HG03060 (cell line): ENCODE measurements around the gene CADPS2.

ENCODE experiments used
- ATAC-seq: cut with Tn5 transposase; IDR thresholded peaks from one replicate; pipeline ENCODE4 v1.9.1; 2021; ENCODE audit warnings: low read depth, moderate number of reproducible peaks; ENCODE audit not compliant: unreplicated experiment

CADPS2 gene

GRCh38 chr7:122886357-122887081 is at the start of gene CADPS2:
Gene CADPS2, minus strand, starts transcription at chr7:122886460. Its CDS starts 123 bp downstream, at chr7:122886337.
- peak; percentile 38 for ATAC-seq

- ATAC-seq, result no peak
Measured at GRCh38 chr7:122935620-122936019, 49.4 kb upstream of the CADPS2 start.

- ATAC-seq, result no peak
Measured at GRCh38 chr7:122919643-122920181, 33.5 kb upstream of the CADPS2 start.

GRCh38 chr7:122914812-122915211 is 28.6 kb upstream of the CADPS2 start:
- ATAC-seq, result no peak

GRCh38 chr7:122913608-122914007 is 27.3 kb upstream of the CADPS2 start:
- ATAC-seq, result no peak

GRCh38 chr7:122902751-122903495 is 16.7 kb upstream of the CADPS2 start:
- no peak for ATAC-seq

- ATAC-seq, result no peak
Measured at GRCh38 chr7:122901250-122901649, 15.0 kb upstream of the CADPS2 start.

- ATAC-seq, result no peak
Measured at GRCh38 chr7:122896509-122896908, 10.2 kb upstream of the CADPS2 start.

- ATAC-seq, result no peak
Measured at GRCh38 chr7:122893486-122893885, 7.2 kb upstream of the CADPS2 start.

- ATAC-seq, result no peak
Measured at GRCh38 chr7:122889116-122889515, 2.9 kb upstream of the CADPS2 start.

- ATAC-seq, result no peak
Measured at GRCh38 chr7:122887848-122888247, 1.6 kb upstream of the CADPS2 start.

GRCh38 chr7:122887198-122887597 is 938 bp upstream of the CADPS2 start:
- ATAC-seq, result no peak

GRCh38 chr7:122885583-122886356 is 490 bp downstream of the CADPS2 start:
- peak; percentile 4 for ATAC-seq

- no peak for ATAC-seq
Measured at GRCh38 chr7:122884186-122884585, 2.1 kb downstream of the CADPS2 start.

GRCh38 chr7:122883049-122883680 is 3.1 kb downstream of the CADPS2 start:
- ATAC-seq, result no peak

GRCh38 chr7:122881324-122881723 is 4.9 kb downstream of the CADPS2 start:
- ATAC-seq, result no peak

- ATAC-seq, result no peak
Measured at GRCh38 chr7:122869260-122869659, 17.0 kb downstream of the CADPS2 start.

GRCh38 chr7:122867471-122867980 is 18.7 kb downstream of the CADPS2 start:
- ATAC-seq, result no peak

- no peak for ATAC-seq
Measured at GRCh38 chr7:122864838-122865237, 21.4 kb downstream of the CADPS2 start.

GRCh38 chr7:122864016-122864415 is 22.2 kb downstream of the CADPS2 start:
- ATAC-seq, result no peak
